PC-3 (cell line): ENCODE results near the gene SLC6A11. TPM values are rescaled to one million over a fixed set of nuclear protein-coding genes. Genes with fewer than 3 reads are reported as not detected.

Experiments used
- ATAC-seq: fragments of 200-7000 bp; cut with Tn5 transposase; 2 replicates; pipeline ENCODE4 v1.9.1; 2020; ENCODE audit warnings: mild to moderate bottlenecking, moderate library complexity
- BruUV-seq: library from RNA; stranded (reverse); fragments of 400-500 nt; replicated peaks from 2 replicates; lab custom pipeline; 2021; lab: Mats Ljungman, UMichigan
- CTCF ChIA-PET: fragments of 300-600 bp; sonication (Branson Sonifier 250); formaldehyde crosslinking; loops from one replicate; lab custom pipeline; 2022; ENCODE audit warnings: antibody characterized with exemption; lab: Charles Lee
- POLR2A ChIA-PET: fragments of 300-600 bp; sonication (Branson Sonifier 250); formaldehyde crosslinking; loops from one replicate; lab custom pipeline; 2022; ENCODE audit warnings: antibody characterized with exemption; ENCODE audit not compliant: unreplicated experiment; lab: Charles Lee
- DNase-seq: peaks from one replicate; pipeline ENCODE4 v3.0.0-alpha.2; 2015
- H2AFZ ChIP-seq: fragments of 300-600 bp; sonication (generic); 2 replicates; pipeline ENCODE4 v1.6.0; 2016; ENCODE audit warnings: antibody characterized with exemption, low read length
- H3F3A ChIP-seq: fragments of 300-600 bp; sonication (generic); one replicate; pipeline ENCODE4 v1.6.0; 2017; ENCODE audit warnings: antibody characterized with exemption, low read length, control low read depth, mild to moderate bottlenecking; ENCODE audit not compliant: unreplicated experiment
- H3K27ac ChIP-seq: fragments of 300-600 bp; sonication (generic); 2 replicates; pipeline ENCODE4 v1.5.1; 2016; ENCODE audit warnings: mild to moderate bottlenecking, low read length
- H3K27me3 ChIP-seq: fragments of 300-600 bp; sonication (generic); 2 replicates; pipeline ENCODE4 v1.6.1; 2016; ENCODE audit warnings: low read length, mixed read lengths
- H3K36me3 ChIP-seq: fragments of 300-600 bp; sonication (generic); 2 replicates; pipeline ENCODE4 v1.6.1; 2016; ENCODE audit warnings: low read depth, mixed run types, low read length, mixed read lengths
- H3K4me1 ChIP-seq: fragments of 300-600 bp; sonication (generic); 2 replicates; pipeline ENCODE4 v1.5.1; 2016; ENCODE audit warnings: low read length; ENCODE audit not compliant: insufficient read depth
- H3K4me2 ChIP-seq: fragments of 300-600 bp; sonication (generic); 2 replicates; pipeline ENCODE4 v1.6.0; 2016; ENCODE audit warnings: low read length
- H3K4me3 ChIP-seq: fragments of 300-600 bp; sonication (generic); 2 replicates; pipeline ENCODE4 v1.5.1; 2016; ENCODE audit warnings: mild to moderate bottlenecking, low read length, mixed read lengths
- H3K79me2 ChIP-seq: fragments of 300-600 bp; sonication (generic); 2 replicates; pipeline ENCODE4 v1.6.1; 2017; ENCODE audit warnings: low read length, mixed read lengths
- H3K9ac ChIP-seq: fragments of 300-600 bp; sonication (generic); 2 replicates; pipeline ENCODE4 v1.6.0; 2016; ENCODE audit warnings: mild to moderate bottlenecking, low read length
- H3K9me2 ChIP-seq: fragments of 300-600 bp; sonication (generic); replicated peaks from 2 replicates; pipeline ENCODE4 v1.6.1; 2016; ENCODE audit warnings: mixed run types, low read length, mixed read lengths
- H3K9me3 ChIP-seq: fragments of 300-600 bp; sonication (generic); 2 replicates; pipeline ENCODE4 v1.6.1; 2016; ENCODE audit warnings: low read length, mixed read lengths
- H4K20me1 ChIP-seq: fragments of 300-600 bp; sonication (generic); 2 replicates; pipeline ENCODE4 v1.6.1; 2016; ENCODE audit warnings: low read length, mixed read lengths
- EZH2 ChIP-seq: fragments of 300-600 bp; sonication (generic); IDR thresholded peaks from one replicate; pipeline ENCODE4 v1.6.1; 2017; ENCODE audit warnings: antibody characterized with exemption, mild to moderate bottlenecking, low read length; ENCODE audit not compliant: unreplicated experiment
- EZH2phosphoT487 ChIP-seq: fragments of 300-600 bp; sonication (generic); IDR thresholded peaks from 2 replicates; pipeline ENCODE4 v1.6.1; 2018; ENCODE audit warnings: mild to moderate bottlenecking, antibody characterized with exemption, low read length, borderline replicate concordance
- intact Hi-C: fragments of 100-400 bp; cut with micrococcal nuclease; formaldehyde crosslinking; loops from 2 replicates; pipeline ENCODE4 v1.9.0; 2023
- total RNA-seq: library from RNA; depleted of rRNA; stranded (reverse); fragments of >200 nt; gene quantifications from 2 replicates; pipeline ENCODE4 v1.2.3, GENCODE V29; 2014
- TF ChIP-seq, protein P1 (sequence below): fragments of 300-600 bp; sonication (generic); conservative IDR thresholded peaks from 2 replicates; pipeline ENCODE4 v1.5.1; 2017; ENCODE audit warnings: antibody characterized with exemption, low read depth, mild to moderate bottlenecking, low read length

SLC6A11 gene
- total RNA-seq, 1 experiment from 2014 or later = 34.0 TPM

- TF ChIP-seq, protein P1, sequence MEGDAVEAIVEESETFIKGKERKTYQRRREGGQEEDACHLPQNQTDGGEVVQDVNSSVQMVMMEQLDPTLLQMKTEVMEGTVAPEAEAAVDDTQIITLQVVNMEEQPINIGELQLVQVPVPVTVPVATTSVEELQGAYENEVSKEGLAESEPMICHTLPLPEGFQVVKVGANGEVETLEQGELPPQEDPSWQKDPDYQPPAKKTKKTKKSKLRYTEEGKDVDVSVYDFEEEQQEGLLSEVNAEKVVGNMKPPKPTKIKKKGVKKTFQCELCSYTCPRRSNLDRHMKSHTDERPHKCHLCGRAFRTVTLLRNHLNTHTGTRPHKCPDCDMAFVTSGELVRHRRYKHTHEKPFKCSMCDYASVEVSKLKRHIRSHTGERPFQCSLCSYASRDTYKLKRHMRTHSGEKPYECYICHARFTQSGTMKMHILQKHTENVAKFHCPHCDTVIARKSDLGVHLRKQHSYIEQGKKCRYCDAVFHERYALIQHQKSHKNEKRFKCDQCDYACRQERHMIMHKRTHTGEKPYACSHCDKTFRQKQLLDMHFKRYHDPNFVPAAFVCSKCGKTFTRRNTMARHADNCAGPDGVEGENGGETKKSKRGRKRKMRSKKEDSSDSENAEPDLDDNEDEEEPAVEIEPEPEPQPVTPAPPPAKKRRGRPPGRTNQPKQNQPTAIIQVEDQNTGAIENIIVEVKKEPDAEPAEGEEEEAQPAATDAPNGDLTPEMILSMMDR = no peak
- no peak for TF ChIP-seq EZH2
- TF ChIP-seq EZH2phosphoT487 = no peak
- H3K36me3 ChIP-seq = no peaks in the 10 kb centered on the region
- no peak for ATAC-seq
Measured at GRCh38 chr3:10964537-10965167, 148.6 kb downstream of the SLC6A11 start.

GRCh38 chr3:10968401-10968800 lies 152.4 kb downstream of the SLC6A11 start:
- Histone ChIP-seq H3K9me2 (no peaks in the 10 kb centered on the region), H3K79me2 (no peaks in the 10 kb centered on the region), H4K20me1 (no peaks in the 10 kb centered on the region), H3K4me2 (no peak overlapping the region), H3K9ac (no peak overlapping the region), H3K4me1 (no peaks in the 10 kb centered on the region), H3K9me3 (no peaks in the 10 kb centered on the region), H3F3A (no peaks in the 10 kb centered on the region), H3K27me3 (peaks cover 75% of the 10 kb centered on the region), H2AFZ (no peak overlapping the region), H3K27ac (no peak overlapping the region), H3K4me3 (no peak overlapping the region), H3K36me3 (no peaks in the 10 kb centered on the region)
- DNase-seq = no peak
- TF ChIP-seq EZH2phosphoT487 = no peak
- TF ChIP-seq, protein P1 = no peak
- no peak for TF ChIP-seq EZH2
- ATAC-seq = no peak
- ChIA-PET POLR2A (no interaction called here), CTCF (no interaction called here)
- intact Hi-C loops = no loop called here
- no TSS peak for BruUV-seq

More at GRCh38 chr3:10964537-10965167, 148.6 kb downstream of the SLC6A11 start:
- H3K4me1 ChIP-seq = no peaks in the 10 kb centered on the region
- DNase-seq = peak; percentile 48
- no peaks in the 10 kb centered on the region for H3K9me2 ChIP-seq
- no peak overlapping the region for H3K4me3 ChIP-seq
- H2AFZ ChIP-seq = no peak overlapping the region
- no peak overlapping the region for H3K27ac ChIP-seq
- intact Hi-C loops = no loop called here
- ChIA-PET POLR2A (no interaction called here), CTCF (no interaction called here)
- no peak overlapping the region for H3K9ac ChIP-seq
- no TSS peak for BruUV-seq
- no peaks in the 10 kb centered on the region for H3F3A ChIP-seq
- H3K9me3 ChIP-seq = no peaks in the 10 kb centered on the region
- H3K27me3 ChIP-seq = peaks cover 70% of the 10 kb centered on the region
- H3K79me2 ChIP-seq = no peaks in the 10 kb centered on the region
- H4K20me1 ChIP-seq = no peaks in the 10 kb centered on the region
- no peak overlapping the region for H3K4me2 ChIP-seq

- H2AFZ ChIP-seq = no peak overlapping the region
- no peaks in the 10 kb centered on the region for H3K36me3 ChIP-seq
- H3K27ac ChIP-seq = no peak overlapping the region
- ChIA-PET CTCF (interaction anchor here (0.6 kb wide), 2 partner anchors 12 to 25 kb away, joined by 3 read pairs; no protein-coding TSS in a partner anchor), POLR2A (no interaction called here)
- no peak for TF ChIP-seq EZH2phosphoT487
- TF ChIP-seq EZH2 = no peak
- TF ChIP-seq, protein P1 = no peak
- H3K4me3 ChIP-seq = no peak overlapping the region
- no peak overlapping the region for H3K4me2 ChIP-seq
- intact Hi-C loops = no loop called here
- no peaks in the 10 kb centered on the region for H4K20me1 ChIP-seq
- no peaks in the 10 kb centered on the region for H3K9me3 ChIP-seq
- no peaks in the 10 kb centered on the region for H3K9me2 ChIP-seq
- no peak for DNase-seq
- peaks cover 74% of the 10 kb centered on the region for H3K27me3 ChIP-seq
- H3F3A ChIP-seq = no peaks in the 10 kb centered on the region
- no TSS peak for BruUV-seq
- no peak overlapping the region for H3K9ac ChIP-seq
- no peaks in the 10 kb centered on the region for H3K79me2 ChIP-seq
- ATAC-seq = no peak
- no peaks in the 10 kb centered on the region for H3K4me1 ChIP-seq
Measured at GRCh38 chr3:10970306-10970960, 154.4 kb downstream of the SLC6A11 start.
